OCI-LY7 (cell line): Measurements from ENCODE around the gene C17orf113.

ENCODE experiments used
- CTCF ChIP-seq: fragments of 200-600 bp; sonication (generic); conservative IDR thresholded peaks from 2 replicates; pipeline ENCODE4 v1.5.1; 2014; ENCODE audit warnings: mild to moderate bottlenecking, antibody characterized with exemption, low read length, moderate library complexity, mixed read lengths
- EZH2phosphoT487 ChIP-seq: fragments of 200-600 bp; sonication (generic); IDR thresholded peaks from 2 replicates; pipeline ENCODE4 v1.6.1; 2018; ENCODE audit warnings: low read depth, borderline replicate concordance, mild to moderate bottlenecking, mixed run types, antibody characterized with exemption, low read length, moderate library complexity, mixed read lengths

GRCh38 chr17:42009170-42009569, 41.2 kb downstream of the C17orf113 start:
- peak; percentile 56 for TF ChIP-seq CTCF
- no peak for TF ChIP-seq EZH2phosphoT487
